CD4-positive, alpha-beta T cell (primary cell): ENCODE measurements around the gene TP53I11. TPM values are rescaled to one million over a fixed set of nuclear protein-coding genes. Genes with fewer than 3 reads are reported as not detected.
A peak's percentile ranks its signal among the peaks of the same experiment; 100 is the strongest.

ENCODE experiments used
- ATAC-seq: fragments of 200-7000 bp; cut with Tn5 transposase; one replicate; pipeline ENCODE4 v1.10.0; 2022; ENCODE audit warnings: mild to moderate bottlenecking; ENCODE audit not compliant: poor library complexity
- CTCF ChIA-PET: fragments of 350-600 bp; sonication (Branson Sonifier 250); formaldehyde crosslinking; loops from one replicate; lab custom pipeline; 2021; ENCODE audit warnings: antibody characterized with exemption, inconsistent platforms; lab: Charles Lee
- POLR2A ChIA-PET: fragments of 350-600 bp; sonication (Branson Sonifier 250); formaldehyde crosslinking; loops from one replicate; lab custom pipeline; 2021; ENCODE audit warnings: antibody characterized with exemption, inconsistent platforms; lab: Charles Lee
- DNase-seq, 14 experiments: peaks; one replicate each; pipeline ENCODE4 v3.0.0-alpha.2; 2013 to 2020; ENCODE audit warnings: mixed read lengths in 2 of 14
- H3K27ac ChIP-seq, 2 donors: one replicate each; pipeline versions ENCODE4 v1.5.1 to v1.7.0; 2013; ENCODE audit warnings: low read length in 2 of 2, low read depth in 1 of 2, mild to moderate bottlenecking in 1 of 2
- H3K27me3 ChIP-seq, 2 experiments: 1 replicate in 1 of 2; 2 replicates in 1 of 2; pipeline versions ENCODE4 v1.6.1 to v1.7.0; 2013; ENCODE audit warnings: low read length in 2 of 2, control low read depth in 1 of 2, mild to moderate bottlenecking in 1 of 2, moderate library complexity in 1 of 2; ENCODE audit not compliant: insufficient read depth in 2 of 2, control insufficient read depth in 1 of 2
- H3K36me3 ChIP-seq: one replicate; pipeline ENCODE4 v1.6.1; 2013; ENCODE audit warnings: low read length, control low read depth; ENCODE audit not compliant: insufficient read depth
- H3K4me1 ChIP-seq: one replicate; pipeline ENCODE4 v1.6.1; 2013; ENCODE audit warnings: low read length, control low read depth; ENCODE audit not compliant: insufficient read depth
- H3K4me3 ChIP-seq: one replicate; pipeline ENCODE4 v1.5.1; 2013; ENCODE audit warnings: mild to moderate bottlenecking, low read length, moderate library complexity
- H3K9me3 ChIP-seq, 2 experiments: 1 replicate in 1 of 2; 2 replicates in 1 of 2; pipeline versions ENCODE4 v1.6.1 to v1.7.0; 2013; ENCODE audit warnings: low read length in 2 of 2, mild to moderate bottlenecking in 2 of 2, control low read depth in 1 of 2, moderate library complexity in 1 of 2; ENCODE audit not compliant: control insufficient read depth in 1 of 2, insufficient read depth in 1 of 2
- H3K27ac Mint-ChIP-seq: one replicate; pipeline ENCODE4 v1.8.0; 2020; ENCODE audit warnings: mixed read lengths
- H3K27me3 Mint-ChIP-seq: one replicate; pipeline ENCODE4 v1.8.0; 2021; ENCODE audit warnings: mixed read lengths
- H3K36me3 Mint-ChIP-seq: one replicate; pipeline ENCODE4 v1.8.0; 2021; ENCODE audit warnings: low read depth, mixed read lengths
- H3K4me1 Mint-ChIP-seq: one replicate; pipeline ENCODE4 v1.8.0; 2021; ENCODE audit warnings: low read depth, mixed read lengths
- H3K4me3 Mint-ChIP-seq: one replicate; pipeline ENCODE4 v1.8.0; 2020; ENCODE audit warnings: mild to moderate bottlenecking, mixed read lengths
- H3K9me3 Mint-ChIP-seq: one replicate; pipeline ENCODE4 v1.8.0; 2020; ENCODE audit warnings: mixed read lengths
- intact Hi-C, 2 experiments: fragments of 100-400 bp; cut with DNase I in 1 of 2; cut with micrococcal nuclease in 1 of 2; formaldehyde crosslinking; loops; one replicate each; pipeline versions ENCODE4 v1.15.1 to v1.9.0; 2023 to 2025; cut with DNase I, micrococcal nuclease
- total RNA-seq, 174 experiments: library from RNA in 2 of 174; stranded (reverse) in 2 of 174; gene quantifications; one replicate each; pipeline ENCODE4 v1.2.3 and lab custom pipeline; 2021 to 2026
- TF ChIP-seq, protein P1 (sequence below): fragments of 200-600 bp; IDR thresholded peaks from one replicate; pipeline ENCODE4 v1.8.0; 2022; ENCODE audit warnings: antibody characterized with exemption, mild to moderate bottlenecking

Gene TP53I11
- total RNA-seq, 2 experiments from 2014 or later, result 3.5 to 4.6 TPM

DNA sequence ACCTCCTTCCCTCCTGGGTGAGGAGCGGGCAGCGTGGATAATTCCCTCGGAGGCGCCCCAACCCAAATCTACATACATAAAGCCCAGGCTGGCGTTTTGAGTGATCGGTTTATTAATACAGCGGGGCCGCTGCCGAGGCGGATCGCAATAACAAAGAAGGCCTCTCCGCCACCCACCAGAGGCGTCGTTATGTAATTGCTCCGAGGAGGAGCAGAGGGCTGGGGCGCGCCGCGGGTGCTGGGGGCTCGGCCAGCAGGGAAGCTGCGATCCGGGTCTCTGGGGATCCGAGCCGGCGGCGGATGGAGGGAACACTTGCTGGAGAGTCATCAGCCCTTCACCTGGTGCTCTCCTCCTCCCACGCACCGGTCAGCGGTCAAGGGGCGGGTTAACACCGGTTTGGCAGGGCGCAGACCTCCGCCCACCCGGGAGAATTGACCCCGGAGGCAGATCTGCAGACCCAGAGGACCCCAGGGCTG, 6.4 kb upstream of the TP53I11 start:
- H3K4me1 ChIP-seq, result peaks cover 4% of the 10 kb centered on the region
- Mint-ChIP-seq H3K4me3 (no peak overlapping the region), H3K36me3 (no peaks in the 10 kb centered on the region), H3K27me3 (no peaks in the 10 kb centered on the region), H3K27ac (no peak overlapping the region), H3K9me3 (no peaks in the 10 kb centered on the region), H3K4me1 (no peaks in the 10 kb centered on the region)
- intact Hi-C loops, result no loop called here
- no peak for DNase-seq
- H3K4me3 ChIP-seq, result no peak overlapping the region
- no peaks in the 10 kb centered on the region for H3K36me3 ChIP-seq
- ATAC-seq, result no peak
- ChIA-PET CTCF (no interaction called here), POLR2A (no interaction called here)
- TF ChIP-seq, protein P1, sequence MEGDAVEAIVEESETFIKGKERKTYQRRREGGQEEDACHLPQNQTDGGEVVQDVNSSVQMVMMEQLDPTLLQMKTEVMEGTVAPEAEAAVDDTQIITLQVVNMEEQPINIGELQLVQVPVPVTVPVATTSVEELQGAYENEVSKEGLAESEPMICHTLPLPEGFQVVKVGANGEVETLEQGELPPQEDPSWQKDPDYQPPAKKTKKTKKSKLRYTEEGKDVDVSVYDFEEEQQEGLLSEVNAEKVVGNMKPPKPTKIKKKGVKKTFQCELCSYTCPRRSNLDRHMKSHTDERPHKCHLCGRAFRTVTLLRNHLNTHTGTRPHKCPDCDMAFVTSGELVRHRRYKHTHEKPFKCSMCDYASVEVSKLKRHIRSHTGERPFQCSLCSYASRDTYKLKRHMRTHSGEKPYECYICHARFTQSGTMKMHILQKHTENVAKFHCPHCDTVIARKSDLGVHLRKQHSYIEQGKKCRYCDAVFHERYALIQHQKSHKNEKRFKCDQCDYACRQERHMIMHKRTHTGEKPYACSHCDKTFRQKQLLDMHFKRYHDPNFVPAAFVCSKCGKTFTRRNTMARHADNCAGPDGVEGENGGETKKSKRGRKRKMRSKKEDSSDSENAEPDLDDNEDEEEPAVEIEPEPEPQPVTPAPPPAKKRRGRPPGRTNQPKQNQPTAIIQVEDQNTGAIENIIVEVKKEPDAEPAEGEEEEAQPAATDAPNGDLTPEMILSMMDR, result no peak
- H3K27me3 ChIP-seq, result no peaks in the 10 kb centered on the region
- no peak overlapping the region for H3K27ac ChIP-seq
- no peaks in the 10 kb centered on the region for H3K9me3 ChIP-seq

DNA sequence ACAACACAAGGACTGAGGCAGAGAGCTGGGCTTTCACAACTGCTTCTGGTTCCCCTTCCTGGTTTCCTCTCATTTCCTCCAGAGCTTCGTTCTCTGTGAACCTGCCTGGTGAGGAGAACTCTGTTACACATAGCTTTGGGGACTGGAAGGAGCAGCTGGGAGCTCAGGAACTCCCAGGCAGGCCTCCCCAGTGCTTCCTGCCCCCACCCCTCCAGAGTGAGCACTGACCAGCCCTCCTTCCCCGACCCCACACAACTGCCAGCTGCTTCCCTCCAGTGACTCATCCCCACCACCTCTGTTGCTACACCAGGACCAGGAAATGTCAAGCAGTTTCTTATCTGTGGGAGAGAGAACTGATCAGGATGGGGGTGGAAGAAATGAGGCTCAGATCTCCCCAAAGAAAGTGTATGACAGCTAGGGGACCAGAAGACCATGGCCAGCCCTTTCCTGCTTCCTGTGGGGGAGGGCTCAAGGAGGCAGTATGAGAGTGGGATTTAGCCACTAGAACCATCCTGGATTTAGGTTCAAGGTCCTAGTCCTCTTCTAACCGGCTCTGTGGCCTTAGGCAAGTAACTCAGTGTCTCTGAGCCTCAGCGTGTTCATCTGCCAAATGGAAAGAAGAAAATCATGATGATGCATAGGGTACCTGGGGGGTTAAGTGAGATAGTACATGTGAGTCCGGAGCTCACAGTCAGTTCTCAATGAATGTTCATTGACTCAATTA, 4.5 kb upstream of the TP53I11 start:
- Histone ChIP-seq H3K27ac (no peak overlapping the region), H3K36me3 (no peaks in the 10 kb centered on the region), H3K9me3 (no peaks in the 10 kb centered on the region), H3K4me1 (peaks cover 9% of the 10 kb centered on the region), H3K4me3 (no peak overlapping the region), H3K27me3 (no peaks in the 10 kb centered on the region)
- TF ChIP-seq, protein P1, result no peak
- no peak overlapping the region for H3K4me3 Mint-ChIP-seq
- CTCF ChIA-PET, result no interaction called here
- DNase-seq, result peak in 2 of 14 experiments; percentile 53 to 64
- no peaks in the 10 kb centered on the region for H3K27me3 Mint-ChIP-seq
- POLR2A ChIA-PET, result no interaction called here
- intact Hi-C loops, result no loop called here
- no peaks in the 10 kb centered on the region for H3K36me3 Mint-ChIP-seq
- H3K4me1 Mint-ChIP-seq, result peaks cover 5% of the 10 kb centered on the region
- no peak for ATAC-seq
- H3K27ac Mint-ChIP-seq, result no peak overlapping the region
- H3K9me3 Mint-ChIP-seq, result no peaks in the 10 kb centered on the region

DNA sequence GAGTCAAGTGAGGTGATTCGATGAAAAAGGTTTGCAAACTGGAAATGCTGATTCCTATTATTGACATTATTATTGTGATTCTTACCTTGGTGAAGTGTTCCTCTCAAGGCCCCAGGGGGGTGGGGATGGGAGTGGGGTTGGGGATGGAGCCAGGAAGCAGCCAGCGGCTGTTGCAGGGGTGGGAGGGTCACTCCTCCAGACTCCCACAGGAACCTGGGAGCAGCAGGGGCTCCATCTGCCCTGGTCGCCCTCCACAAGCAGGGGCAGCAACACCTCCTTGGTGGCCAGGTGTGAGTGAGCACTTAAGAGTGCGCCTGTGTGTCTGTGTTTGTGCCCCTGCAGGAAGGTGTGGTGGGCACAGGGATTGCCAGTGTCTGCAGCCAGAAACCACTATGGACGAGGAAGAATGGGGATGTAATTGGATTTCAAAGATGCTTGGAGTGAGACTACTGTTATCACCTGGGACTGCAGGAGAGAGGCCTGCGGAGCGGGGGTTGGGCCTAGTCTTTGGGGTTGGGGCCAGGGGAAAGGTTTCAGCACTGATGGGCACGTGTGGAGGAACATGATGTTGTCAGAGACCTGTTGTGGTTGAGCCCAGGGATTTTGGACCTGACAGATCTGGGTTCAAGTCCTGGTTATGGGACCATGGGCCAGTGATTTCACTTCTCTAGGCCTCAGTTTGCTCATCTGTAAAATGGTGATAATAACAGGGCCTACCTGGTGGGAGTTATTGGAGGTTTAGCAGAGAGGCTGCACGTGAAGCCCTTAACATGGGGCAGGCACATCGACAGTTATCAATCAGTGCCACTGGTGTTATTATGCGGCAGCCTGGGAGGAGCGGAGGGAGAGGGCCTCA, 3.6 kb upstream of the TP53I11 start:
- no peak overlapping the region for H3K4me3 ChIP-seq
- no peaks in the 10 kb centered on the region for H3K27me3 ChIP-seq
- TF ChIP-seq, protein P1, result no peak
- CTCF ChIA-PET, result no interaction called here
- no peaks in the 10 kb centered on the region for H3K36me3 Mint-ChIP-seq
- intact Hi-C loops, result no loop called here
- no peaks in the 10 kb centered on the region for H3K9me3 ChIP-seq
- POLR2A ChIA-PET, result no interaction called here
- H3K27ac Mint-ChIP-seq, result no peak overlapping the region
- H3K27ac ChIP-seq, result no peak overlapping the region
- no peak for DNase-seq
- H3K4me3 Mint-ChIP-seq, result no peak overlapping the region
- H3K4me1 Mint-ChIP-seq, result peaks cover 5% of the 10 kb centered on the region
- no peaks in the 10 kb centered on the region for H3K36me3 ChIP-seq
- no peak for ATAC-seq
- peaks cover 18% of the 10 kb centered on the region for H3K4me1 ChIP-seq
- H3K9me3 Mint-ChIP-seq, result no peaks in the 10 kb centered on the region
- H3K27me3 Mint-ChIP-seq, result no peaks in the 10 kb centered on the region
